GM23338 (cell line): ENCODE results near the gene PRMT5. TPM values are rescaled to one million over a fixed set of nuclear protein-coding genes. Genes with fewer than 3 reads are reported as not detected.
A peak's percentile ranks its signal among the peaks of the same experiment; 100 is the strongest.

Experiments
- ATAC-seq: fragments of 200-7000 bp; cut with Tn5 transposase; 3 replicates; pipeline ENCODE4 v1.9.1; 2020
- DNase-seq: peaks from one replicate; pipeline ENCODE4 v3.0.0-alpha.2; 2015; ENCODE audit warnings: low spot score
- H2AFZ ChIP-seq: fragments of 200-600 bp; sonication (generic); 2 replicates; pipeline ENCODE4 v1.8.0; 2016; ENCODE audit warnings: antibody characterized with exemption, mild to moderate bottlenecking, moderate library complexity
- H3F3A ChIP-seq: fragments of 200-600 bp; sonication (generic); replicated peaks from 2 replicates; pipeline ENCODE4 v1.8.0; 2017; ENCODE audit warnings: antibody characterized with exemption, mixed run types, low read depth
- H3K27ac ChIP-seq: fragments of 200-600 bp; sonication (generic); 2 replicates; pipeline ENCODE4 v1.6.1; 2016; ENCODE audit warnings: low read depth
- H3K27me3 ChIP-seq: fragments of 200-600 bp; sonication (generic); 2 replicates; pipeline ENCODE4 v1.8.0; 2016; ENCODE audit warnings: mild to moderate bottlenecking, mixed run types, moderate library complexity; ENCODE audit not compliant: insufficient read depth
- H3K36me3 ChIP-seq: fragments of 200-600 bp; sonication (generic); 2 replicates; pipeline ENCODE4 v1.8.0; 2016; ENCODE audit warnings: mild to moderate bottlenecking; ENCODE audit not compliant: insufficient read depth
- H3K4me1 ChIP-seq: fragments of 200-600 bp; sonication (generic); 2 replicates; pipeline ENCODE4 v1.8.0; 2016; ENCODE audit warnings: mild to moderate bottlenecking, moderate library complexity; ENCODE audit not compliant: insufficient read depth
- H3K4me2 ChIP-seq: fragments of 200-600 bp; sonication (generic); 2 replicates; pipeline ENCODE4 v1.7.1; 2017; ENCODE audit warnings: mixed run types
- H3K4me3 ChIP-seq: fragments of 200-600 bp; sonication (generic); 2 replicates; pipeline ENCODE4 v1.6.1; 2016; ENCODE audit warnings: mixed run types
- H3K79me2 ChIP-seq: fragments of 200-600 bp; sonication (generic); replicated peaks from 2 replicates; pipeline ENCODE4 v1.8.0; 2017; ENCODE audit warnings: mild to moderate bottlenecking; ENCODE audit not compliant: insufficient read depth
- H3K9me2 ChIP-seq: fragments of 200-600 bp; sonication (generic); 2 replicates; pipeline ENCODE4 v1.8.0; 2017; ENCODE audit not compliant: insufficient read depth
- H4K20me1 ChIP-seq: fragments of 200-600 bp; sonication (generic); replicated peaks from 2 replicates; pipeline ENCODE4 v1.8.0; 2017; ENCODE audit warnings: mild to moderate bottlenecking; ENCODE audit not compliant: insufficient read depth
- H3K27ac Mint-ChIP-seq: 2 replicates; pipeline ENCODE4 v1.8.0; 2020; ENCODE audit warnings: inconsistent platforms, mild to moderate bottlenecking, moderate library complexity, mixed read lengths
- H3K27me3 Mint-ChIP-seq: 3 replicates; pipeline ENCODE4 v1.8.0; 2022; ENCODE audit warnings: low read depth, mild to moderate bottlenecking, moderate library complexity, mixed read lengths, inconsistent platforms; ENCODE audit not compliant: insufficient read depth, poor library complexity
- H3K36me3 Mint-ChIP-seq: 3 replicates; pipeline ENCODE4 v1.8.0; 2021; ENCODE audit warnings: low read depth, mild to moderate bottlenecking, inconsistent platforms, moderate library complexity, mixed read lengths
- H3K4me1 Mint-ChIP-seq: 3 replicates; pipeline ENCODE4 v1.8.0; 2020; ENCODE audit warnings: mild to moderate bottlenecking, inconsistent platforms, mixed read lengths
- H3K4me3 Mint-ChIP-seq: 3 replicates; pipeline ENCODE4 v1.8.0; 2021; ENCODE audit warnings: moderate library complexity, mild to moderate bottlenecking, inconsistent platforms, mixed read lengths
- H3K9me3 Mint-ChIP-seq: 3 replicates; pipeline ENCODE4 v1.8.0; 2020; ENCODE audit warnings: moderate library complexity, mild to moderate bottlenecking, inconsistent platforms, mixed read lengths
- CREB1 ChIP-seq: fragments of 250-450 bp; sonication (Bioruptor Pico); IDR thresholded peaks from 2 replicates; pipeline ENCODE4 v1.5.0; 2020; ENCODE audit warnings: low read depth, mild to moderate bottlenecking, moderate library complexity
- JUNB ChIP-seq: IDR thresholded peaks from one replicate; pipeline ENCODE4 v1.6.1; 2016; ENCODE audit warnings: antibody characterized with exemption; ENCODE audit not compliant: unreplicated experiment
- POLR2AphosphoS5 ChIP-seq: IDR thresholded peaks from 2 replicates; pipeline ENCODE4 v1.6.1; 2016; ENCODE audit warnings: antibody characterized with exemption, low read depth
- ZNF114 ChIP-seq: fragments of 250-450 bp; sonication (Bioruptor Pico); IDR thresholded peaks from 2 replicates; pipeline ENCODE4 v1.5.0; 2020; ENCODE audit warnings: mild to moderate bottlenecking, moderate library complexity
- ZNF462 ChIP-seq: fragments of 250-450 bp; sonication (Bioruptor Pico); IDR thresholded peaks from 2 replicates; pipeline ENCODE4 v1.5.0; 2020; ENCODE audit warnings: mild to moderate bottlenecking, moderate library complexity
- polyA plus RNA-seq: library from polyadenylated mRNA; unstranded; fragments of >200 nt; fragmentation: Nextera tagmentation; extraction: Ambion mirVana; gene quantifications from 2 replicates; pipeline ENCODE4 v1.2.1, GENCODE V29; 2016
- total RNA-seq: library from RNA; depleted of rRNA; stranded (reverse); fragments of >200 nt; shearing (Covaris generic); gene quantifications from 2 replicates; pipeline ENCODE4 v1.2.3, GENCODE V29; 2014
- TF ChIP-seq, protein P1 (sequence below): IDR thresholded peaks from 2 replicates; pipeline ENCODE4 v1.6.1; 2016; ENCODE audit warnings: antibody characterized with exemption

The PRMT5 gene
- total and polyA plus RNA-seq, 2 experiments from 2014 or later = 68.8 to 124 TPM

DNA sequence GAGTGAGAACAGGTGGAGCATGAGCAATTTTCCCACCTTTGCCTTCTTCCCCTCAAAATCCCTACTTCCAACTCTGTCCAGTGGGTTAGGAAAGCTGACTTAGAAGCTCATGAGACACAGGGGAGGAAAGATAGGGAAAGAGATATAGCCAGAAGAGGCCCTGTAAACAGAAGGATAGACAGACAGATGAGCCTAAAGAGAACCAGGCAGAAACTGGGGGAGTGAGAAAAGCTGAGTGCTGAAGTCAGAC is 48.2 kb upstream of the PRMT5 start (continued):
- TF ChIP-seq ZNF462 (CRISPR knock-in tag) (no peak), CREB1 (CRISPR knock-in tag) (no peak), JUNB (no peak)
- TF ChIP-seq, protein P1, sequence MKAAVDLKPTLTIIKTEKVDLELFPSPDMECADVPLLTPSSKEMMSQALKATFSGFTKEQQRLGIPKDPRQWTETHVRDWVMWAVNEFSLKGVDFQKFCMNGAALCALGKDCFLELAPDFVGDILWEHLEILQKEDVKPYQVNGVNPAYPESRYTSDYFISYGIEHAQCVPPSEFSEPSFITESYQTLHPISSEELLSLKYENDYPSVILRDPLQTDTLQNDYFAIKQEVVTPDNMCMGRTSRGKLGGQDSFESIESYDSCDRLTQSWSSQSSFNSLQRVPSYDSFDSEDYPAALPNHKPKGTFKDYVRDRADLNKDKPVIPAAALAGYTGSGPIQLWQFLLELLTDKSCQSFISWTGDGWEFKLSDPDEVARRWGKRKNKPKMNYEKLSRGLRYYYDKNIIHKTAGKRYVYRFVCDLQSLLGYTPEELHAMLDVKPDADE = no peak

- Histone ChIP-seq H3K27me3 (peaks cover 16% of the 10 kb centered on the region), H3K27ac (peak overlapping the region; percentile 96), H3K4me2 (peak overlapping the region; percentile 68), H3K4me1 (peaks cover 36% of the 10 kb centered on the region), H2AFZ (no peak overlapping the region), H3K4me3 (peak overlapping the region; percentile 38), H3K9me2 (no peaks in the 10 kb centered on the region), H4K20me1 (peaks cover 7% of the 10 kb centered on the region), H3K36me3 (peaks cover 36% of the 10 kb centered on the region), H3F3A (peaks cover 42% of the 10 kb centered on the region), H3K79me2 (peaks cover 43% of the 10 kb centered on the region)
- ATAC-seq (no peak), DNase-seq (peak; percentile 62)
- no peak for TF ChIP-seq JUNB
- TF ChIP-seq, protein P1 = no peak
- no peak for TF ChIP-seq POLR2AphosphoS5
- TF ChIP-seq CREB1 (CRISPR knock-in tag) = no peak
- TF ChIP-seq ZNF114 (CRISPR knock-in tag) = no peak
- Mint-ChIP-seq H3K4me3 (peak overlapping the region; percentile 69; the same call in 2 of the 3 replicates), H3K9me3 (no peaks in the 10 kb centered on the region), H3K27me3 (peaks cover 22% of the 10 kb centered on the region), H3K4me1 (peaks cover 48% of the 10 kb centered on the region), H3K36me3 (peaks cover 72% of the 10 kb centered on the region), H3K27ac (peak overlapping the region; percentile 92)
Observed at GRCh38 chr14:22976620-22977433, 47.7 kb upstream of the PRMT5 start.
